GM23338 (cell line): Measurements from ENCODE around the gene SHISAL1. TPM values are rescaled to one million over a fixed set of nuclear protein-coding genes. Genes with fewer than 3 reads are reported as not detected.

Experiments used
- ATAC-seq: fragments of 200-7000 bp; cut with Tn5 transposase; 3 replicates; pipeline ENCODE4 v1.9.1; 2020
- DNase-seq: peaks from one replicate; pipeline ENCODE4 v3.0.0-alpha.2; 2015; ENCODE audit warnings: low spot score
- H2AFZ ChIP-seq: fragments of 200-600 bp; sonication (generic); 2 replicates; pipeline ENCODE4 v1.8.0; 2016; ENCODE audit warnings: antibody characterized with exemption, mild to moderate bottlenecking, moderate library complexity
- H3F3A ChIP-seq: fragments of 200-600 bp; sonication (generic); replicated peaks from 2 replicates; pipeline ENCODE4 v1.8.0; 2017; ENCODE audit warnings: antibody characterized with exemption, mixed run types, low read depth
- H3K27ac ChIP-seq: fragments of 200-600 bp; sonication (generic); 2 replicates; pipeline ENCODE4 v1.6.1; 2016; ENCODE audit warnings: low read depth
- H3K27me3 ChIP-seq: fragments of 200-600 bp; sonication (generic); 2 replicates; pipeline ENCODE4 v1.8.0; 2016; ENCODE audit warnings: mild to moderate bottlenecking, mixed run types, moderate library complexity; ENCODE audit not compliant: insufficient read depth
- H3K36me3 ChIP-seq: fragments of 200-600 bp; sonication (generic); 2 replicates; pipeline ENCODE4 v1.8.0; 2016; ENCODE audit warnings: mild to moderate bottlenecking; ENCODE audit not compliant: insufficient read depth
- H3K4me1 ChIP-seq: fragments of 200-600 bp; sonication (generic); 2 replicates; pipeline ENCODE4 v1.8.0; 2016; ENCODE audit warnings: mild to moderate bottlenecking, moderate library complexity; ENCODE audit not compliant: insufficient read depth
- H3K4me2 ChIP-seq: fragments of 200-600 bp; sonication (generic); 2 replicates; pipeline ENCODE4 v1.7.1; 2017; ENCODE audit warnings: mixed run types
- H3K4me3 ChIP-seq: fragments of 200-600 bp; sonication (generic); 2 replicates; pipeline ENCODE4 v1.6.1; 2016; ENCODE audit warnings: mixed run types
- H3K79me2 ChIP-seq: fragments of 200-600 bp; sonication (generic); replicated peaks from 2 replicates; pipeline ENCODE4 v1.8.0; 2017; ENCODE audit warnings: mild to moderate bottlenecking; ENCODE audit not compliant: insufficient read depth
- H3K9me2 ChIP-seq: fragments of 200-600 bp; sonication (generic); 2 replicates; pipeline ENCODE4 v1.8.0; 2017; ENCODE audit not compliant: insufficient read depth
- H4K20me1 ChIP-seq: fragments of 200-600 bp; sonication (generic); replicated peaks from 2 replicates; pipeline ENCODE4 v1.8.0; 2017; ENCODE audit warnings: mild to moderate bottlenecking; ENCODE audit not compliant: insufficient read depth
- H3K27ac Mint-ChIP-seq: 2 replicates; pipeline ENCODE4 v1.8.0; 2020; ENCODE audit warnings: inconsistent platforms, mild to moderate bottlenecking, moderate library complexity, mixed read lengths
- H3K27me3 Mint-ChIP-seq: 3 replicates; pipeline ENCODE4 v1.8.0; 2022; ENCODE audit warnings: low read depth, mild to moderate bottlenecking, moderate library complexity, mixed read lengths, inconsistent platforms; ENCODE audit not compliant: insufficient read depth, poor library complexity
- H3K36me3 Mint-ChIP-seq: 3 replicates; pipeline ENCODE4 v1.8.0; 2021; ENCODE audit warnings: low read depth, mild to moderate bottlenecking, inconsistent platforms, moderate library complexity, mixed read lengths
- H3K4me1 Mint-ChIP-seq: 3 replicates; pipeline ENCODE4 v1.8.0; 2020; ENCODE audit warnings: mild to moderate bottlenecking, inconsistent platforms, mixed read lengths
- H3K4me3 Mint-ChIP-seq: 3 replicates; pipeline ENCODE4 v1.8.0; 2021; ENCODE audit warnings: moderate library complexity, mild to moderate bottlenecking, inconsistent platforms, mixed read lengths
- H3K9me3 Mint-ChIP-seq: 3 replicates; pipeline ENCODE4 v1.8.0; 2020; ENCODE audit warnings: moderate library complexity, mild to moderate bottlenecking, inconsistent platforms, mixed read lengths
- CREB1 ChIP-seq: fragments of 250-450 bp; sonication (Bioruptor Pico); IDR thresholded peaks from 2 replicates; pipeline ENCODE4 v1.5.0; 2020; ENCODE audit warnings: low read depth, mild to moderate bottlenecking, moderate library complexity
- EZH2 ChIP-seq: fragments of 200-600 bp; sonication (generic); IDR thresholded peaks from one replicate; pipeline ENCODE4 v1.8.0; 2017; ENCODE audit warnings: antibody characterized with exemption, mild to moderate bottlenecking, low read depth; ENCODE audit not compliant: unreplicated experiment
- EZH2phosphoT487 ChIP-seq: fragments of 200-600 bp; sonication (generic); IDR thresholded peaks from one replicate; pipeline ENCODE4 v1.8.1; 2018; ENCODE audit warnings: antibody characterized with exemption; ENCODE audit not compliant: unreplicated experiment
- POLR2AphosphoS5 ChIP-seq: IDR thresholded peaks from 2 replicates; pipeline ENCODE4 v1.6.1; 2016; ENCODE audit warnings: antibody characterized with exemption, low read depth
- ZNF331 ChIP-seq: fragments of 250-450 bp; sonication (Bioruptor Pico); IDR thresholded peaks from 2 replicates; pipeline ENCODE4 v1.5.0; 2020; ENCODE audit warnings: low read depth, mild to moderate bottlenecking, moderate library complexity
- polyA plus RNA-seq: library from polyadenylated mRNA; unstranded; fragments of >200 nt; fragmentation: Nextera tagmentation; extraction: Ambion mirVana; gene quantifications from 2 replicates; pipeline ENCODE4 v1.2.1, GENCODE V29; 2016
- total RNA-seq: library from RNA; depleted of rRNA; stranded (reverse); fragments of >200 nt; shearing (Covaris generic); gene quantifications from 2 replicates; pipeline ENCODE4 v1.2.3, GENCODE V29; 2014
- TF ChIP-seq, protein P1 (sequence below): fragments of 250-450 bp; sonication (Bioruptor Pico); IDR thresholded peaks from 2 replicates; pipeline ENCODE4 v1.5.0; 2020; ENCODE audit warnings: mild to moderate bottlenecking, moderate library complexity
- TF ChIP-seq, protein P2 (sequence below): IDR thresholded peaks from 2 replicates; pipeline ENCODE4 v1.6.1; 2016; ENCODE audit warnings: antibody characterized with exemption

SHISAL1 gene
- total and polyA plus RNA-seq, 2 experiments from 2014 or later: 0.71 to 3.4 TPM

DNA sequence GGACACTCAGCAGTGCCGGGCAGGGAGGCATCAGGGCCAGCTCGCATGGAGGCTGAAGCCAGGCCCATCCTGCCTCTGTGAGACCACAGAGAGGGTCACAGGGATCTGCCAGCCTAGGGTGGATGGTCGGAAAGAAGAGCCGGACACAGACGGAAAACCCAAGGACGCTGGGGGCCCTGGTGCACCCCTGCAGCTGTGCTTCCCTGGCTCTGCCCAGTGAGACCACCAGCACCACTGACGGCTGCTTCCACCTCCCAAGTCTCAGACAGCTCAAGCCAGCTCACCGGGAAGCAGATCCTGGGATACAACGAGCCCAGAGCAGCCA is 42.2 kb downstream of the SHISAL1 start (continued):
- TF ChIP-seq, protein P1, sequence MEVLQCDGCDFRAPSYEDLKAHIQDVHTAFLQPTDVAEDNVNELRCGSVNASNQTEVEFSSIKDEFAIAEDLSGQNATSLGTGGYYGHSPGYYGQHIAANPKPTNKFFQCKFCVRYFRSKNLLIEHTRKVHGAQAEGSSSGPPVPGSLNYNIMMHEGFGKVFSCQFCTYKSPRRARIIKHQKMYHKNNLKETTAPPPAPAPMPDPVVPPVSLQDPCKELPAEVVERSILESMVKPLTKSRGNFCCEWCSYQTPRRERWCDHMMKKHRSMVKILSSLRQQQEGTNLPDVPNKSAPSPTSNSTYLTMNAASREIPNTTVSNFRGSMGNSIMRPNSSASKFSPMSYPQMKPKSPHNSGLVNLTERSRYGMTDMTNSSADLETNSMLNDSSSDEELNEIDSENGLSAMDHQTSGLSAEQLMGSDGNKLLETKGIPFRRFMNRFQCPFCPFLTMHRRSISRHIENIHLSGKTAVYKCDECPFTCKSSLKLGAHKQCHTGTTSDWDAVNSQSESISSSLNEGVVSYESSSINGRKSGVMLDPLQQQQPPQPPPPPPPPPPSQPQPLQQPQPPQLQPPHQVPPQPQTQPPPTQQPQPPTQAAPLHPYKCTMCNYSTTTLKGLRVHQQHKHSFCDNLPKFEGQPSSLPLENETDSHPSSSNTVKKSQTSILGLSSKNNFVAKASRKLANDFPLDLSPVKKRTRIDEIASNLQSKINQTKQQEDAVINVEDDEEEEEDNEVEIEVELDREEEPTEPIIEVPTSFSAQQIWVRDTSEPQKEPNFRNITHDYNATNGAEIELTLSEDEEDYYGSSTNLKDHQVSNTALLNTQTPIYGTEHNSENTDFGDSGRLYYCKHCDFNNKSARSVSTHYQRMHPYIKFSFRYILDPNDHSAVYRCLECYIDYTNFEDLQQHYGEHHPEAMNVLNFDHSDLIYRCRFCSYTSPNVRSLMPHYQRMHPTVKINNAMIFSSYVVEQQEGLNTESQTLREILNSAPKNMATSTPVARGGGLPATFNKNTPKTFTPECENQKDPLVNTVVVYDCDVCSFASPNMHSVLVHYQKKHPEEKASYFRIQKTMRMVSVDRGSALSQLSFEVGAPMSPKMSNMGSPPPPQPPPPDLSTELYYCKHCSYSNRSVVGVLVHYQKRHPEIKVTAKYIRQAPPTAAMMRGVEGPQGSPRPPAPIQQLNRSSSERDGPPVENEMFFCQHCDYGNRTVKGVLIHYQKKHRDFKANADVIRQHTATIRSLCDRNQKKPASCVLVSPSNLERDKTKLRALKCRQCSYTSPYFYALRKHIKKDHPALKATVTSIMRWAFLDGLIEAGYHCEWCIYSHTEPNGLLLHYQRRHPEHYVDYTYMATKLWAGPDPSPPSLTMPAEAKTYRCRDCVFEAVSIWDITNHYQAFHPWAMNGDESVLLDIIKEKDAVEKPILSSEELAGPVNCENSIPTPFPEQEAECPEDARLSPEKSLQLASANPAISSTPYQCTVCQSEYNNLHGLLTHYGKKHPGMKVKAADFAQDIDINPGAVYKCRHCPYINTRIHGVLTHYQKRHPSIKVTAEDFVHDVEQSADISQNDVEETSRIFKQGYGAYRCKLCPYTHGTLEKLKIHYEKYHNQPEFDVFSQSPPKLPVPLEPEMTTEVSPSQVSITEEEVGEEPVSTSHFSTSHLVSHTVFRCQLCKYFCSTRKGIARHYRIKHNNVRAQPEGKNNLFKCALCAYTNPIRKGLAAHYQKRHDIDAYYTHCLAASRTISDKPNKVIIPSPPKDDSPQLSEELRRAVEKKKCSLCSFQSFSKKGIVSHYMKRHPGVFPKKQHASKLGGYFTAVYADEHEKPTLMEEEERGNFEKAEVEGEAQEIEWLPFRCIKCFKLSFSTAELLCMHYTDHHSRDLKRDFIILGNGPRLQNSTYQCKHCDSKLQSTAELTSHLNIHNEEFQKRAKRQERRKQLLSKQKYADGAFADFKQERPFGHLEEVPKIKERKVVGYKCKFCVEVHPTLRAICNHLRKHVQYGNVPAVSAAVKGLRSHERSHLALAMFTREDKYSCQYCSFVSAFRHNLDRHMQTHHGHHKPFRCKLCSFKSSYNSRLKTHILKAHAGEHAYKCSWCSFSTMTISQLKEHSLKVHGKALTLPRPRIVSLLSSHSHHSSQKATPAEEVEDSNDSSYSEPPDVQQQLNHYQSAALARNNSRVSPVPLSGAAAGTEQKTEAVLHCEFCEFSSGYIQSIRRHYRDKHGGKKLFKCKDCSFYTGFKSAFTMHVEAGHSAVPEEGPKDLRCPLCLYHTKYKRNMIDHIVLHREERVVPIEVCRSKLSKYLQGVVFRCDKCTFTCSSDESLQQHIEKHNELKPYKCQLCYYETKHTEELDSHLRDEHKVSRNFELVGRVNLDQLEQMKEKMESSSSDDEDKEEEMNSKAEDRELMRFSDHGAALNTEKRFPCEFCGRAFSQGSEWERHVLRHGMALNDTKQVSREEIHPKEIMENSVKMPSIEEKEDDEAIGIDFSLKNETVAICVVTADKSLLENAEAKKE (CRISPR knock-in tag): no peak
- TF ChIP-seq EZH2: no peak
- TF ChIP-seq POLR2AphosphoS5: no peak

DNA sequence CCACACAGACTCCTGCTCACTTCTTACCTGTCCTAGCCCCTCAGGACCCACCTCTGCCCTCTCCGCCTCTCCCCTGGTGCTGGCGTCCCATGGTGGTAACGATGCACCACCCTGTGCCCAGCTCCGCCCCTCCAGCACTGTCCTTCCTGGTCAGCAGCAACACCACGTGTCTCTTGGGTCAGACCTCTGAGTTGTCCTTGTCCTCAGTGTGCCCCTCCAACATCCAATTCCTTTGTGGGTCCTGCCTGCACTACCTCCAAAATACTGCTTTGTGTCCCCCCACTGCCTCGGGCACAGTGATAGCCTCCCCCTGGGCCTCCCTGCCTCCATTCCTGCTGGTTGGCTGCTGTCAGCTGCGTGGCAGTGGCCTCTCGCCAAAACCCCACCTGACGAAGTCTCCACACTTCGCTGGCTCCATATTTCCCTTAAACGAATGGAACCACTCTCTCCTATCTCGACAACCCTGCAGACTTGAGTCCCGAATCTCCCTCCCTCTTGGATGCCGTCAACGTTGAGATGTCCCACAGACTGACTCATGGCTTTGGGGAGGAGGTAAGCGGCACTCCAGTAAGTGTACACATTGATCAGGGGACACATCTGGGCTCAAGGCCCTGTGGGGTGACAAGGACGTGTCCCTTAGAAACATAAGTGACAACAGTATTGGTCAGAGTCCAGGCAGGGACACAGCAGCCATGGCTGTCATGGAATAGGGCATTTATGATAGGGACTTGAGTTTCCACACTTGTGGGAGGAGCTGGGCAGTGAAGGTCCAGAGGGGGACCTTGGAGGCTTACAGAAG is 42.8 kb downstream of the SHISAL1 start:
- H3K4me3 Mint-ChIP-seq: no peak overlapping the region
- H3K36me3 ChIP-seq: no peaks in the 10 kb centered on the region
- no peaks in the 10 kb centered on the region for H3K36me3 Mint-ChIP-seq
- ATAC-seq (no peak), DNase-seq (no peak)
- no peak overlapping the region for H2AFZ ChIP-seq
- no peaks in the 10 kb centered on the region for H4K20me1 ChIP-seq
- peaks cover 4% of the 10 kb centered on the region for H3K27me3 Mint-ChIP-seq
- peaks cover 3% of the 10 kb centered on the region; the same call in 1 of the 3 replicates for H3K9me3 Mint-ChIP-seq
- peaks cover 17% of the 10 kb centered on the region for H3K4me1 Mint-ChIP-seq
- no peak overlapping the region for H3K4me2 ChIP-seq
- no peak overlapping the region for H3K27ac Mint-ChIP-seq
- no peak overlapping the region for H3K4me3 ChIP-seq
- no peaks in the 10 kb centered on the region for H3K27me3 ChIP-seq
- no peaks in the 10 kb centered on the region for H3K79me2 ChIP-seq
- peaks cover 7% of the 10 kb centered on the region; the same call in 1 of the 2 replicates for H3K4me1 ChIP-seq
- no peak overlapping the region for H3K27ac ChIP-seq
- H3F3A ChIP-seq: no peaks in the 10 kb centered on the region
- H3K9me2 ChIP-seq: no peaks in the 10 kb centered on the region
- TF ChIP-seq CREB1 (CRISPR knock-in tag): no peak
- TF ChIP-seq ZNF331 (CRISPR knock-in tag): no peak
- TF ChIP-seq, protein P2, sequence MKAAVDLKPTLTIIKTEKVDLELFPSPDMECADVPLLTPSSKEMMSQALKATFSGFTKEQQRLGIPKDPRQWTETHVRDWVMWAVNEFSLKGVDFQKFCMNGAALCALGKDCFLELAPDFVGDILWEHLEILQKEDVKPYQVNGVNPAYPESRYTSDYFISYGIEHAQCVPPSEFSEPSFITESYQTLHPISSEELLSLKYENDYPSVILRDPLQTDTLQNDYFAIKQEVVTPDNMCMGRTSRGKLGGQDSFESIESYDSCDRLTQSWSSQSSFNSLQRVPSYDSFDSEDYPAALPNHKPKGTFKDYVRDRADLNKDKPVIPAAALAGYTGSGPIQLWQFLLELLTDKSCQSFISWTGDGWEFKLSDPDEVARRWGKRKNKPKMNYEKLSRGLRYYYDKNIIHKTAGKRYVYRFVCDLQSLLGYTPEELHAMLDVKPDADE: no peak
- TF ChIP-seq EZH2: no peak
- no peak for TF ChIP-seq EZH2phosphoT487
- TF ChIP-seq, protein P1 (CRISPR knock-in tag): no peak
